HCT116 (cell line): ENCODE results near the gene GPRC5C. TPM values are rescaled to one million over a fixed set of nuclear protein-coding genes. Genes with fewer than 3 reads are reported as not detected.

Experiments used
- ATAC-seq: fragments of 200-7000 bp; cut with Tn5 transposase; 2 replicates; pipeline ENCODE4 v1.9.1; 2020; ENCODE audit warnings: mild to moderate bottlenecking, moderate library complexity
- BruUV-seq: library from RNA; stranded (reverse); fragments of 400-500 nt; replicated peaks from 2 replicates; lab custom pipeline; 2021; lab: Mats Ljungman, UMichigan
- CTCF ChIA-PET: fragments of 300-600 bp; sonication (Branson Sonifier 250); formaldehyde crosslinking; loops from one replicate; lab custom pipeline; 2021; ENCODE audit warnings: antibody characterized with exemption; lab: Charles Lee
- POLR2A ChIA-PET: fragments of 300-600, 350-600 bp; sonication (Branson Sonifier 250); formaldehyde crosslinking; loops from one replicate; lab custom pipeline; 2021; ENCODE audit warnings: antibody characterized with exemption; lab: Charles Lee
- RAD21 ChIA-PET, 2 experiments: fragments of 300-600 bp; sonication (Branson Sonifier 250); formaldehyde crosslinking; loops; one replicate each; lab custom pipeline; 2023; ENCODE audit warnings: low total read pairs in 2 of 2; ENCODE audit not compliant: uncharacterized antibody in 2 of 2, unreplicated experiment in 2 of 2, low non-redundant PET in 1 of 2; lab: Charles Lee
- DNase-seq: peaks from one replicate; pipeline ENCODE4 v3.0.0-alpha.2; 2010; ENCODE audit warnings: low read depth, low spot score
- H2AFZ ChIP-seq: fragments of 200-600 bp; shearing (Covaris generic), sonication (generic); 2 replicates; pipeline ENCODE4 v1.6.1; 2017; ENCODE audit warnings: low read depth, mixed run types, mixed read lengths, antibody characterized with exemption, low read length; ENCODE audit not compliant: poor library complexity, severe bottlenecking
- H3K27ac ChIP-seq: 2 replicates; pipeline ENCODE4 v1.5.1; 2012; ENCODE audit warnings: low read depth, low read length
- H3K27me3 ChIP-seq: fragments of 200-600 bp; sonication (generic); 2 replicates; pipeline ENCODE4 v1.6.1; 2016; ENCODE audit warnings: mixed run types, low read length, mixed read lengths; ENCODE audit not compliant: insufficient read depth
- H3K36me3 ChIP-seq, 2 experiments: fragments of 200-500 bp in 1 of 2; fragments of 200-600 bp in 1 of 2; sonication (Bioruptor generic) in 1 of 2; sonication (generic) in 1 of 2; 2 replicates each; pipeline versions ENCODE4 v1.5.1 to v1.6.1; 2014 to 2016; ENCODE audit warnings: low read length in 2 of 2, inconsistent platforms in 1 of 2, mixed read lengths in 1 of 2, mixed run types in 1 of 2; ENCODE audit not compliant: insufficient read depth in 2 of 2, control insufficient read depth in 1 of 2
- H3K4me1 ChIP-seq, 2 experiments: fragments of 200-600 bp in 1 of 2; sonication (generic) in 1 of 2; 2 replicates each; pipeline versions ENCODE4 v1.5.1 to v1.6.1; 2012 to 2017; ENCODE audit warnings: low read length in 2 of 2, inconsistent platforms in 1 of 2, mild to moderate bottlenecking in 1 of 2, mixed read lengths in 1 of 2, mixed run types in 1 of 2, moderate library complexity in 1 of 2; ENCODE audit not compliant: insufficient read depth in 2 of 2, control insufficient read depth in 1 of 2
- H3K4me2 ChIP-seq: fragments of 200-600 bp; sonication (generic); 2 replicates; pipeline ENCODE4 v1.6.1; 2017; ENCODE audit warnings: mixed run types, low read length, mixed read lengths
- H3K4me3 ChIP-seq, 2 experiments: fragments of 200-600 bp in 1 of 2; sonication (generic) in 1 of 2; replicated peaks in 1 of 2; 2 replicates each; pipeline ENCODE4 v1.5.1; 2011 to 2016; ENCODE audit warnings: low read length in 2 of 2, control low read depth in 1 of 2, low read depth in 1 of 2, mild to moderate bottlenecking in 1 of 2, mixed read lengths in 1 of 2, mixed run types in 1 of 2
- H3K79me2 ChIP-seq: fragments of 200-600 bp; sonication (generic); 2 replicates; pipeline ENCODE4 v1.6.1; 2017; ENCODE audit warnings: mild to moderate bottlenecking, mixed run types, low read length, moderate library complexity, mixed read lengths; ENCODE audit not compliant: insufficient read depth
- H3K9ac ChIP-seq: fragments of 200-600 bp; sonication (generic); 2 replicates; pipeline ENCODE4 v1.6.1; 2016; ENCODE audit warnings: low read length, mixed read lengths
- H3K9me2 ChIP-seq: fragments of 200-600 bp; sonication (generic), shearing (Covaris generic); 2 replicates; pipeline ENCODE4 v1.6.1; 2017; ENCODE audit warnings: mixed run types, mild to moderate bottlenecking, moderate library complexity; ENCODE audit not compliant: insufficient read depth
- H3K9me3 ChIP-seq, 2 experiments: fragments of 200-500 bp in 1 of 2; fragments of 200-600 bp in 1 of 2; sonication (Bioruptor generic) in 1 of 2; sonication (generic) in 1 of 2; 2 replicates each; pipeline ENCODE4 v1.6.1; 2014 to 2017; ENCODE audit warnings: low read length in 2 of 2, mixed read lengths in 2 of 2, inconsistent platforms in 1 of 2, low read depth in 1 of 2, mild to moderate bottlenecking in 1 of 2, mixed run types in 1 of 2, moderate library complexity in 1 of 2; ENCODE audit not compliant: control insufficient read depth in 1 of 2, insufficient read depth in 1 of 2
- H4K20me1 ChIP-seq: fragments of 200-600 bp; sonication (generic), shearing (Covaris generic); 2 replicates; pipeline ENCODE4 v1.6.1; 2017; ENCODE audit warnings: mixed run types, mild to moderate bottlenecking, moderate library complexity; ENCODE audit not compliant: insufficient read depth
- EZH2phosphoT487 ChIP-seq: fragments of 200-600 bp; IDR thresholded peaks from 2 replicates; pipeline ENCODE4 v1.6.1; 2018; ENCODE audit warnings: antibody characterized with exemption, borderline replicate concordance
- MAX ChIP-seq: IDR thresholded peaks from 2 replicates; pipeline ENCODE4 v1.6.1; 2012
- POLR2AphosphoS5 ChIP-seq: IDR thresholded peaks from 2 replicates; pipeline ENCODE4 v1.6.1; 2011; ENCODE audit warnings: mild to moderate bottlenecking, low read depth, low read length, moderate library complexity
- RAD21 ChIP-seq: IDR thresholded peaks from 2 replicates; pipeline ENCODE4 v1.6.1; 2012; ENCODE audit warnings: low read depth, mild to moderate bottlenecking
- REST ChIP-seq: IDR thresholded peaks from 2 replicates; pipeline ENCODE4 v1.6.1; 2012; ENCODE audit warnings: low read depth
- SP1 ChIP-seq: IDR thresholded peaks from 2 replicates; pipeline ENCODE4 v1.6.1; 2012; ENCODE audit warnings: low read depth
- TCF7L2 ChIP-seq: IDR thresholded peaks from 2 replicates; pipeline ENCODE4 v1.7.0; 2011; ENCODE audit warnings: borderline replicate concordance, inconsistent platforms; ENCODE audit not compliant: insufficient read depth, insufficient read length; ENCODE audit errors: extremely low read depth
- ZBTB33 ChIP-seq: IDR thresholded peaks from 2 replicates; pipeline ENCODE4 v1.6.1; 2011; ENCODE audit warnings: mild to moderate bottlenecking, low read length, moderate library complexity; ENCODE audit not compliant: insufficient replicate concordance; ENCODE audit errors: extremely low read depth
- ZNF274 ChIP-seq: fragments of 200-500 bp; sonication (Bioruptor generic); IDR thresholded peaks from 2 replicates; pipeline ENCODE4 v1.6.1; 2014; ENCODE audit warnings: mild to moderate bottlenecking, low read depth, low read length, inconsistent platforms
- intact Hi-C: fragments of 100-400 bp; cut with micrococcal nuclease; formaldehyde crosslinking; loops from 2 replicates; pipeline ENCODE4 v1.10.0; 2022
- total RNA-seq: library from RNA; stranded (reverse); gene quantifications from one replicate; pipeline ENCODE4 v1.2.1, GENCODE V29; 2021; ENCODE audit not compliant: unreplicated experiment

The GPRC5C gene
- total RNA-seq, 1 experiment from 2014 or later, result 54.4 TPM

- no peaks in the 10 kb centered on the region for H3K9me3 ChIP-seq
- H3K9me2 ChIP-seq, result no peaks in the 10 kb centered on the region
- H3K36me3 ChIP-seq, result no peaks in the 10 kb centered on the region
- H3K4me3 ChIP-seq, result no peak overlapping the region
- intact Hi-C loops, result no loop called here
- no TSS peak for BruUV-seq
- ATAC-seq, result no peak
- POLR2A ChIA-PET, result no interaction called here
- no peak overlapping the region for H2AFZ ChIP-seq
- no peaks in the 10 kb centered on the region for H3K27me3 ChIP-seq
- H3K27ac ChIP-seq, result no peak overlapping the region
- H4K20me1 ChIP-seq, result no peaks in the 10 kb centered on the region
- no peak overlapping the region for H3K4me2 ChIP-seq
- H3K79me2 ChIP-seq, result no peaks in the 10 kb centered on the region
- H3K4me1 ChIP-seq, result peaks cover 26 to 32% of the 10 kb centered on the region in 2 experiments; a peak in 3 of 4 replicates
- TF ChIP-seq ZNF274 (no peak), REST (no peak), MAX (no peak), TCF7L2 (no peak), SP1 (no peak), RAD21 (no peak), EZH2phosphoT487 (no peak), ZBTB33 (no peak), POLR2AphosphoS5 (no peak)
- no peak for DNase-seq
- RAD21 ChIA-PET, result no interaction called here
- no peak overlapping the region for H3K9ac ChIP-seq
- CTCF ChIA-PET, result no interaction called here
Measured at GRCh38 chr17:74424657-74425056, 7.2 kb upstream of the GPRC5C start.
